SK-N-SH (cell line): Measurements from ENCODE around the gene CYP2W1. TPM values are rescaled to one million over a fixed set of nuclear protein-coding genes. Genes with fewer than 3 reads are reported as not detected.

Experiments
- CTCF ChIA-PET: fragments of 300-600, 350-600 bp; formaldehyde crosslinking; extraction: SDS; loops from one replicate; lab custom pipeline; 2021; lab: Yijun Ruan, JAX
- POLR2A ChIA-PET: fragments of 350-600 bp; sonication (Branson Sonifier 250); formaldehyde crosslinking; extraction: SDS; loops from one replicate; lab custom pipeline; 2020; ENCODE audit warnings: antibody characterized with exemption, inconsistent platforms; lab: Yijun Ruan, JAX
- DNase-seq: peaks from one replicate; pipeline ENCODE4 v3.0.0; 2012
- H2AFZ ChIP-seq: fragments of 200-600 bp; sonication (generic); 2 replicates; pipeline ENCODE4 v1.8.1; 2016; ENCODE audit warnings: antibody characterized with exemption, mild to moderate bottlenecking, low read depth
- H3F3A ChIP-seq: fragments of 200-600 bp; sonication (generic); replicated peaks from 2 replicates; pipeline ENCODE3; 2016; ENCODE audit warnings: antibody characterized with exemption, mild to moderate bottlenecking; ENCODE audit not compliant: insufficient read depth
- H3K27ac ChIP-seq, 2 experiments: fragments of 200-500 bp in 1 of 2; fragments of 200-600 bp in 1 of 2; sonication (Bioruptor generic) in 1 of 2; sonication (generic), shearing (Covaris generic) in 1 of 2; 2 replicates each; pipeline versions ENCODE4 v1.5.1 to v1.6.1; 2014 to 2016; ENCODE audit warnings: low read depth in 2 of 2, inconsistent platforms in 1 of 2, low read length in 1 of 2, mild to moderate bottlenecking in 1 of 2, mixed read lengths in 1 of 2
- H3K27me3 ChIP-seq: fragments of 200-600 bp; sonication (generic), shearing (Covaris generic); 2 replicates; pipeline ENCODE4 v1.6.1; 2016; ENCODE audit warnings: mixed run types; ENCODE audit not compliant: insufficient read depth
- H3K36me3 ChIP-seq, 2 experiments: fragments of 200-500 bp in 1 of 2; fragments of 200-600 bp in 1 of 2; sonication (Bioruptor generic) in 1 of 2; sonication (generic) in 1 of 2; replicated peaks in 1 of 2; 2 replicates each; pipeline versions ENCODE3 to v1.5.1; 2014 to 2016; ENCODE audit warnings: low read length in 1 of 2, mild to moderate bottlenecking in 1 of 2; ENCODE audit not compliant: insufficient read depth in 2 of 2, control insufficient read depth in 1 of 2
- H3K4me1 ChIP-seq, 2 experiments: fragments of 200-500 bp in 1 of 2; fragments of 200-600 bp in 1 of 2; sonication (Bioruptor generic) in 1 of 2; sonication (generic), shearing (Covaris generic) in 1 of 2; 2 replicates each; pipeline versions ENCODE4 v1.5.1 to v1.6.1; 2014 to 2016; ENCODE audit warnings: low read depth in 1 of 2, low read length in 1 of 2, mixed run types in 1 of 2; ENCODE audit not compliant: insufficient read depth in 2 of 2, control insufficient read depth in 1 of 2
- H3K4me2 ChIP-seq: fragments of 200-600 bp; sonication (generic), shearing (Covaris generic); 2 replicates; pipeline ENCODE4 v1.6.1; 2017; ENCODE audit warnings: mixed run types
- H3K4me3 ChIP-seq, 2 experiments: fragments of 200-500 bp in 1 of 2; fragments of 200-600 bp in 1 of 2; sonication (Bioruptor generic) in 1 of 2; sonication (generic), shearing (Covaris generic) in 1 of 2; 2 replicates each; pipeline versions ENCODE4 v1.5.1 to v1.8.1; 2014 to 2016; ENCODE audit warnings: low read depth in 2 of 2, inconsistent platforms in 1 of 2, low read length in 1 of 2, mild to moderate bottlenecking in 1 of 2, mixed read lengths in 1 of 2, moderate library complexity in 1 of 2
- H3K79me2 ChIP-seq: fragments of 200-600 bp; sonication (generic); 2 replicates; pipeline ENCODE4 v1.8.1; 2017; ENCODE audit warnings: mild to moderate bottlenecking; ENCODE audit not compliant: insufficient read depth
- H3K9ac ChIP-seq: fragments of 200-600 bp; sonication (generic); 2 replicates; pipeline ENCODE4 v1.6.1; 2017; ENCODE audit warnings: mixed run types
- H3K9me2 ChIP-seq: fragments of 200-600 bp; sonication (generic); 2 replicates; pipeline ENCODE4 v1.6.1; 2017; ENCODE audit warnings: mixed run types
- H3K9me3 ChIP-seq: fragments of 200-600 bp; sonication (generic); 2 replicates; pipeline ENCODE4 v1.6.1; 2017; ENCODE audit warnings: mixed run types, mild to moderate bottlenecking, moderate library complexity
- H4K20me1 ChIP-seq: fragments of 200-600 bp; sonication (generic); 2 replicates; pipeline ENCODE4 v1.6.1; 2017; ENCODE audit warnings: mild to moderate bottlenecking, mixed run types; ENCODE audit not compliant: insufficient read depth
- CTCF ChIP-seq: fragments of 200-600 bp; sonication (generic); IDR thresholded peaks from 2 replicates; pipeline ENCODE4 v1.6.1; 2017; ENCODE audit warnings: antibody characterized with exemption, mild to moderate bottlenecking, moderate library complexity
- ELF1 ChIP-seq: IDR thresholded peaks from 2 replicates; pipeline ENCODE4 v1.4.0; 2012
- EP300 ChIP-seq, 2 experiments: IDR thresholded peaks; 2 replicates each; pipeline versions ENCODE4 v1.4.0 to v1.6.1; 2012; ENCODE audit warnings: borderline replicate concordance in 1 of 2, low read depth in 1 of 2, low read length in 1 of 2
- EZH2phosphoT487 ChIP-seq: fragments of 200-600 bp; sonication (generic); IDR thresholded peaks from 2 replicates; pipeline ENCODE4 v1.6.1; 2017; ENCODE audit warnings: low read depth, mixed run types, mild to moderate bottlenecking, antibody characterized with exemption, moderate library complexity, borderline replicate concordance
- FOXM1 ChIP-seq: IDR thresholded peaks from 2 replicates; pipeline ENCODE4 v1.4.0; 2012; ENCODE audit warnings: low read depth, mild to moderate bottlenecking
- GABPA ChIP-seq: IDR thresholded peaks from 2 replicates; pipeline ENCODE4 v1.4.0; 2012; ENCODE audit warnings: low read depth, mild to moderate bottlenecking
- JUND ChIP-seq: IDR thresholded peaks from 2 replicates; pipeline ENCODE4 v1.4.0; 2012
- MEF2A ChIP-seq: IDR thresholded peaks from 2 replicates; pipeline ENCODE4 v1.4.0; 2012; ENCODE audit warnings: low read depth, borderline replicate concordance
- MXI1 ChIP-seq: IDR thresholded peaks from 2 replicates; pipeline ENCODE4 v1.6.1; 2012; ENCODE audit warnings: mild to moderate bottlenecking, low read depth, low read length, improper control_type of control experiment
- NFIC ChIP-seq: IDR thresholded peaks from 2 replicates; pipeline ENCODE4 v1.4.0; 2012; ENCODE audit warnings: borderline replicate concordance
- RCOR1 ChIP-seq: fragments of 150-350 bp; IDR thresholded peaks from 2 replicates; pipeline ENCODE4 v1.6.1; 2017; ENCODE audit warnings: antibody characterized with exemption, low read length
- REST ChIP-seq: IDR thresholded peaks from 2 replicates; pipeline ENCODE4 v1.6.1; 2012; ENCODE audit warnings: mild to moderate bottlenecking, low read depth, low read length, moderate library complexity
- SIN3A ChIP-seq: IDR thresholded peaks from 2 replicates; pipeline ENCODE4 v1.6.1; 2012; ENCODE audit warnings: low read depth, mild to moderate bottlenecking, low read length, moderate library complexity, borderline replicate concordance
- TAF1 ChIP-seq: IDR thresholded peaks from 2 replicates; pipeline ENCODE4 v1.6.1; 2012; ENCODE audit warnings: low read depth, mild to moderate bottlenecking, low read length, moderate library complexity, borderline replicate concordance
- TCF12 ChIP-seq: IDR thresholded peaks from 2 replicates; pipeline ENCODE4 v1.4.0; 2012
- TEAD4 ChIP-seq: IDR thresholded peaks from 2 replicates; pipeline ENCODE4 v1.4.0; 2012; ENCODE audit warnings: mild to moderate bottlenecking, borderline replicate concordance; ENCODE audit not compliant: insufficient read depth
- WGBS: methylation state at CpG from one replicate; pipeline ENCODE4 v1.1.6; 2017; ENCODE audit warnings: low lambda C conversion rate; 5-methylcytosine and 5-hydroxymethylcytosine counted together
- polyA plus RNA-seq, 3 experiments: library from polyadenylated mRNA; depleted of rRNA; stranded (reverse); fragments of >200 nt; gene quantifications; 2 replicates each; pipeline ENCODE4 v1.2.3, GENCODE V29; 2012
- TF ChIP-seq, protein P1 (sequence below): IDR thresholded peaks from 2 replicates; pipeline ENCODE4 v1.4.0; 2012; ENCODE audit warnings: low read depth

Gene CYP2W1
- polyA plus RNA-seq, 1 of the 3 experiments (the other 2 are of a cell fraction) = 0.10 TPM

- WGBS = 79% methylated on average over 9 of the region's 13 CpGs
- ChIA-PET CTCF (interaction anchor here (0.8 to 1.6 kb wide), 4 partner anchors 9 to 36 kb away, joined by 3 to 7 read pairs (median 3); partner anchors contain the start of gene ADAP1), POLR2A (no interaction called here)
- no peak overlapping the region for H3K4me2 ChIP-seq
- no peaks in the 10 kb centered on the region for H3K79me2 ChIP-seq
- no peaks in the 10 kb centered on the region for H4K20me1 ChIP-seq
- no peak overlapping the region for H3K9ac ChIP-seq
- peaks cover 8% of the 10 kb centered on the region for H3F3A ChIP-seq
- no peaks in the 10 kb centered on the region for H3K9me2 ChIP-seq
- no peaks in the 10 kb centered on the region for H3K36me3 ChIP-seq
- no peak overlapping the region for H2AFZ ChIP-seq
- H3K4me3 ChIP-seq = no peak overlapping the region
- H3K27ac ChIP-seq = no peak overlapping the region
- no peaks in the 10 kb centered on the region for H3K27me3 ChIP-seq
- peaks cover 5% of the 10 kb centered on the region; the same call in 1 of the 2 replicates for H3K9me3 ChIP-seq
- no peaks in the 10 kb centered on the region for H3K4me1 ChIP-seq
- no peak for TF ChIP-seq SIN3A
- DNase-seq = no peak
These were observed 37.8 kb upstream of the CYP2W1 start for GRCh38 chr7:945147-945555.

- TF ChIP-seq EP300 (IDR thresholded peaks at IDR 0.05; ENCODE audit: borderline replicate concordance in 1 of 2, low read depth in 1 of 2, low read length in 1 of 2) (no peak), REST (no peak), SIN3A (no peak), CTCF (no peak), EZH2phosphoT487 (no peak), GABPA (no peak), ELF1 (no peak), NFIC (no peak), RCOR1 (no peak), TAF1 (no peak), MEF2A (no peak), JUND (no peak), FOXM1 (no peak), MXI1 (no peak), TEAD4 (no peak), TCF12 (no peak)
- TF ChIP-seq, protein P1, sequence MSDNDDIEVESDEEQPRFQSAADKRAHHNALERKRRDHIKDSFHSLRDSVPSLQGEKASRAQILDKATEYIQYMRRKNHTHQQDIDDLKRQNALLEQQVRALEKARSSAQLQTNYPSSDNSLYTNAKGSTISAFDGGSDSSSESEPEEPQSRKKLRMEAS = no peak
- TF ChIP-seq, all 33 proteins: peak for 0
- WGBS = 81% methylated on average over 23 of the region's 30 CpGs
- peaks cover 8% of the 10 kb centered on the region for H3F3A ChIP-seq
- H3K79me2 ChIP-seq = no peaks in the 10 kb centered on the region
- no peaks in the 10 kb centered on the region for H3K9me2 ChIP-seq
- no peaks in the 10 kb centered on the region for H3K36me3 ChIP-seq
- no peaks in the 10 kb centered on the region for H3K27me3 ChIP-seq
- H3K4me2 ChIP-seq = no peak overlapping the region
- ChIA-PET POLR2A (no interaction called here), CTCF (interaction anchor here (0.8 to 1.6 kb wide), 3 partner anchors 8 to 12 kb away, joined by 3 to 7 read pairs (median 3); partner anchors contain the start of gene ADAP1)
- no peaks in the 10 kb centered on the region for H3K4me1 ChIP-seq
- H3K9me3 ChIP-seq = no peaks in the 10 kb centered on the region
- DNase-seq = no peak
- H2AFZ ChIP-seq = no peak overlapping the region
- H3K27ac ChIP-seq = no peak overlapping the region
- H3K4me3 ChIP-seq = no peak overlapping the region
- H4K20me1 ChIP-seq = no peaks in the 10 kb centered on the region
- H3K9ac ChIP-seq = no peak overlapping the region
These were observed 37.3 kb upstream of the CYP2W1 start for GRCh38 chr7:945556-946255.
